HG03439 (cell line): ENCODE data around the gene EDAR.

Experiments
- ATAC-seq: cut with Tn5 transposase; IDR thresholded peaks from one replicate; pipeline ENCODE4 v1.9.1; 2021; ENCODE audit warnings: mild to moderate bottlenecking, moderate library complexity; ENCODE audit not compliant: unreplicated experiment

Gene EDAR

DNA sequence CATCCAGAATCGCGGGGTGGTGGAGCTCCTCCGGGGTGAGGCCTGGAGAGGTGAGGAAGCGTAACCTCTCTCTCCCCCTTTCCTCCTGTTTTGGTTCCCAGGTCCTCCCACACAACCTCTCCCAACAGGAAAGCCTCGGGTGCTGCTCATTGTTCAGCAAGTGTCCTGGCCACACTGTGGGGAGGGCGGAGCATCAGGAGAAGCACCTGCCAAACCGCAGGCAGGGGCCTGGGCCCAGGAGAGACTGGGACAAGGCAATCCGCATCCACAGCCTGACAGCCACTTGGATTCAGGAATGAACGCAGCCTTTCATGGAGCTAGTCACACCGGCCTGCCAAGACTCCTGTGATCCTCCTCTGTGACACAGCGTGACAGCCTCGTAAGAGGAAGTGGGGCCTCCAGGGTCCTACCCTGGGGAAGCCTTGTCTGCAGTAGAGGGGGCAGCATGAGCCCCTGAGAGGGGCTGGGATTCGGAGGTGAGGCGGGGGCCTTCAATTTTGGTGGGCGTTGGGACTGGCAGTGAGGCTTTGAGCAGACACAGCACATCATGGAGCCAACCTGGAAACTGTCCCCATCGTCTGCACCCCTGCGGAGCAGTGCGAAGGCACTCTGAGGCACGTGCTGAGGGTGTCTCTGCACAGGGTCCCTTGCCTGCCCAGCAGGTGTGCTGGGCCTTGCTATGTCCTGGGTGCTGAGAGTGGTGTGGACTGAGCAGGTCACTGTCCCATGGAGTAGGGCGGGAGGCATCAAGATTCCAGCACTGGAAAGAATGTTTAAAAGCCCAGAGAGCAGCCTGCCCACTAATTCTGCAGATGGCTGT lies 62.2 kb downstream of the EDAR start:
- ATAC-seq = no peak

DNA sequence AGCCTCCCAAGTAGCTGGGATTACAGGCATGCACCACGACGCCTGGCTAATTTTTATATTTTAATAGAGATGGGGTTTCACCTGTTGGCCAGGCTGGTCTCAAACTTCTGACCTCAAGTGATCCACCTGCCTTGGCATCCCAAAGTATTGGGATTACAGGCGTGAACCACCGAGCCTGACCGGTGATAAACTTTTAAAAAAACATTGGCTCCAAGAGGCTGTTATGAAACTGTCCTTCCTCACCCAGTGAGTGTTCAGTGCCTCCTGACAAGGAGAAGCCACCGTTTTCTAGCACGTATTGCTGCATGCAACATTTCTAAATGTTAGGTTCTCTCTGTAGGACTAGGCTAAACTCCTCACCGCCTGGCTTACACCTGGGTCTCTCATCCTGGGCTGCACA lies 63.3 kb downstream of the EDAR start:
- ATAC-seq = no peak

GRCh38 chr2:108925286-108925685 lies 63.7 kb downstream of the EDAR start:
- ATAC-seq = no peak

DNA sequence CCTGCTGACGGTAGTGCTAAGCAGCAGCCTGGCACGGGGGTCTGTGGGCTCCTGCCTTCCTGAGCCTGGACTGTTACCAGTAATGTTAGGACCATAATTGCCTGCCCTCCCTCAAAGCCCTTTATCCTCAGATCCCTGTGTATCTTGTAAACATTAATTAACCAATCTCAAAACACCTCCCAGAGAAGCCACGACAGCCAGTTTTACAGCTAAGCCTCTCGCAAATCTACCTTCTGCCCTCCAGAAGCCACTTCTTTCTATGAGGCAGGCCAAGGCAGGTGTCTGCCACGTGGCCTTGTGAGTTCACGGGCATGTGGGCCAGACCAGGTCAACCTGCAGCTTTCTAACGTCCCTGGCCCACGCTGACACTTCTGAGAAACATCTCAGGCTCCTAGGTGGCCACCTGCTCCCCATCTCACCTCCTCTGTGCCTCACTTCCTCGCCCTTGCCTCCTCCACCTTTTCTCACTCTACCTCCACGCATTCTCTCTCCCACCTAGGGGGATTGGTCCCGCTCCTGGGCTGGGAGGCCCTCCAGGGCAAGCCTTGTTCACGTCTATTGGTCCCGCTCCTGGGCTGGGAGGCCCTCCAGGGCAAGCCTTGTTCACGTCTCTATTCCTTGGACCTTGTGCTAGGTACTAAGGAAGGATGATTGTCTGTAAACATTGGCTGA lies 64.3 kb downstream of the EDAR start:
- no peak for ATAC-seq

- ATAC-seq = no peak
Measured at GRCh38 chr2:108923736-108924579, 65.1 kb downstream of the EDAR start.

GRCh38 chr2:108923019-108923700 lies 65.9 kb downstream of the EDAR start:
- ATAC-seq = no peak

DNA sequence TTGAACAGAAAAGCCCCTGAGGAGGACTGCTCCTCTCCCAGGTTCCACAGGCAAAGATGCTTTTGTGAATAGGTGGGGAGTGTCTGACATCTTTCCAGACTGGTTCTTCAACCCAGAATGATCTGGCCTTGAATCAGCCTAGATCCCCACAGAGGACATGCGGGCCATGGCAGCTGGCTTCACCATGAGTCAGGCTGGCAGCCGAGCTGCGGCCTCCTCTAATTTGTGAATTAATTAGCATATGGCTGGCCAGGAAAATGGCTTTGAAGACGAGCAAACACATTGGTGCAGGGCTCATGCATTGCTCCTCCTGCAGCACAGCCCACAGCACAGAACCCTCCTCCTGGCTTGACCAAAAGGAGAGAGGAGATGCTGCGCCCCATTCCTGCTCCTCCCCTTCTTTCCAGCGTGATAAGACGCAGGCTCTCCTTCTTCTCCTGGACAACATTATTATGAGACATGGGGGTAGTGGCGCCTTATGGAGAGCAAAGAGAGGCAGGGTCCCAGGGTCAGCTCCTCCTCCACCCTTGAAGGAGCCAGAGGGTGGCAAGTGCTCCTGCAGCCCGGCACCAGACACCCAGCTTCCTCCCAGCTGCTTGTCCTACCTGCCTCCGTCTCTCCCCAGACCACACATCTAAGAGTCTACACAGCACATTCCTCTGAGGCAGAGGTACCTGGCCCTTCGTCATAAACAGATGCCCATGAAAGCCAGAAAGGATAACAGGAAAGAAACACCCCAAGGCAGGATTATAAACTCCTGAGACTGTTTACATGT lies 66.7 kb downstream of the EDAR start:
- no peak for ATAC-seq

DNA sequence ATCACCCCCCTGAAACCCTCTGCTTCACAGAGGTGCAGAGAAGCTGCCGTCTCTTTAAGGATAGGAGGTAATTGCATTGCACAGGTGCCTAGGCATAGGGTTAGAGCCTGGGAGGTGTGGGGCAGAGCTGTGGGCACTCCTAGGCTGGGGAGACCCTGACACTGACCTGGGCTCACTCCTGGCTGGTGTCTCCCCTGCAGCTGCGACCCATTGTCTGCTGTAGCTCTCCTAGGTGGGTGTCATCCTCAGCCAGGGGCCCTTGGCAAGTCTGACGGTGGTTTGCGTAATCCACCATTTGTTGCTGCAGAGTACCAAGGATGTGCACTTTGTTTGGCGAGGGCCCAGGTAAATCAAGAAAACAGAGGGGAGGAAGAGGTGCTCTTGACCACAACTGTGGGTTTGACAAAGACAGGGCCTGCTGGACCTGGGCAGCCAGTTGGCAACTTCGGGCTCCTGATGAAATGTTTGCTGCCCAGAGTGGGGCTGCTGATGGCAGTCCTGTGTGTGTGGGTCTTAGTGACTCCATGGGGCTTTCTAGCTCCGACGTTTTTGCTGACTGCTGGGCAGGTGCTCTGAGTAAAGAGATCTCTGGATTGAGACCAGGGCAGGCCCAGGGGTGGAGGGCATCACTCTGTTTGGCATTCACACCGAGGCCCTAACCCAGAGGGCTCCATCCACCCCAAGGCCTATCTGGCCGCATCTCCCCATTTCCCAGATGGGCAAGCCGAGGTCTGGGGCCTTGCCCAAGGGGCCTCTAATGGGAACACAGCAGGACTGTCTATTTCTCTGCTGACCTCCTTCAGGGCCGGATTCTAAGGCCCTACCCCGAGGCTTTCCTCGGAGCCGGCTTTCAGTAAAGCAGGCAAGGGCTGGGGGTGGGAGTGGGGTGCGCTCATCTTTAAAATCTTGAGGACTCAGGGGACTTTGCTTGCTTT lies 67.7 kb downstream of the EDAR start:
- ATAC-seq = no peak

DNA sequence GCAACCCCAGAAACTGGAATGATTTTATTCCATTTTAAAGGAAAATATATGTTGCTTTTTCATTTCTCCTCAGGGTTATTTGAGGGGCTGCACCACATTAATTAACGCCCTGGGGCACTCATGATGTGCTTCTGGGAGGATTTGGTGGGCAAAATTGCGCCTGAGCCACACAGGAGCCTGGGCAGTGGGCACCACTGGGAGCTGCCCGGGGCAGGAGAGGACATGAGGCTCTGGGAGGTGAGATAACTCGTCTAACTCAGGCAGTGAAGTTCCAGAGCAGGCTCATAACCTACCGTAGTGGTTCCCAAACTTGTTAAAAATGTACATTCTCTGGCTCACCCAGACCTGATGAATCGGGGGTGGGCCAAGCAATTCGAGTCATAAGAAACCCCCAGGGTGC lies 68.3 kb downstream of the EDAR start:
- ATAC-seq = no peak

- no peak for ATAC-seq
Measured at GRCh38 chr2:108919571-108920373, 69.2 kb downstream of the EDAR start.

- ATAC-seq = no peak
Measured at GRCh38 chr2:108918941-108919341, 70.1 kb downstream of the EDAR start.

DNA sequence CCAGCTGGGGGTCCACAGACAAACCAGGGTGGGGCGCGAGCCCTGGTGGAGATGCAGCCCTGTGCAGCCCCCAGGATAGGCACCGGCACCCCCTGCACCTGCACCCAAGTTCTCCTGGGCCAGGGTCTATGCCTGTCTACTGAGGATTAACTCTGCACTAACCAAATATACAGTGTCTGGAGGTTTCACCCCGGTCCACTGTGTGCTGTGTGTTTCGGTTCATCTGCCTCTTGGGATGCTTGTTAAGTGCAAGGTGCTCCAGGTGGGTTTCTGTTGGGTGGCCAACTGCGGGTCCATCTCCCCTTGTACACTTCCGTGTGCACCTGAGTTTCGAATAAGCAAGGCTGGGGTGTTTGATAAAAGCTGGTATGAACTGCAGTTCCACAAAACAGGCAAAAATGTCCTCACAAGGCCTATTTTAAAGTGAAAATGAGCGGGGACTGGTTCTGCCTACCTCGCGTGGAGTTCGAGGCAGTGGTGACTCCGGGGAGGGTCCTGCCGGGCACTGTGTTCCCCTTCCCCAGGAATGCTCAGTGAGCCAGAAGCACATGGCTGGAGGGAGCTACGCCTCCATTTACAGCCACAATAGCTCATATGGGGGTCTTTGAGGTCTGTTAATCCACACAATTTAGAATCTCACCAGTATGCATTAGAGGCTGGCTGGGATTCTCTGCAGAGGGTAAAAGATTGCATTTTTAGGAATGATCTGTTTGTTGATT lies 70.7 kb downstream of the EDAR start:
- ATAC-seq = no peak

- ATAC-seq = no peak
Measured at GRCh38 chr2:108917526-108917925, 71.5 kb downstream of the EDAR start.

DNA sequence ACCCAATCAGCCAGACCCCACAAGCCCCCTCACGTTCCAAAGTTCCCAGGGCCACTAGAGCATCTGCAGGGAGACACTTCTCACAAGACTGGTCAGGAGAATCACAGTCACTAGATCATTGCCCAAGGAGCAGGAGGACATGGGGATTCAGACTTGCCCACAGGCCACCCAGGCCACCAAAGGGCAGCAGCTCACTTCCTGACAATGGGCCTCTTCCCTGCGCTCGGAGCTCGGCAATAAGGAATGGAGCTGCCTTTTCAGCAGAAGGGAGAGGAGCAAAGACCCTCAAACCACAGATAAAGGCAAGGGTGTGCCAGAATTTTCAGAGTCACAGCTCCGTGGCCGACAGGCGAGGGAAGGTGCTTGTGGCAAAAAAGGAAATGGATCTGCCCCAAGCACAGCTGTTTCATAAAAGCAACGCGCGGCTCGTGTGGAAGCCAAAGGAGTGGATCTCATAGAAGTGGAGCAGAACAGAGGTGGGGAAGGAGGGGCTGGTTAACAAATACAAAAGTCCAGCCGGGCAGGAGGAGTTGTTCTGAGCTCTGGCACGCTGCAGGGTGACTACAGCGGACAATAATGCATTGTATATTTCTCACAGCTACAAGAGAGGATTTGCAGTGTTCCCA lies 72.1 kb downstream of the EDAR start:
- ATAC-seq = no peak

GRCh38 chr2:108916122-108916795 lies 72.8 kb downstream of the EDAR start:
- ATAC-seq = no peak

GRCh38 chr2:108912629-108912902 lies 76.5 kb downstream of the EDAR start:
- no peak for ATAC-seq
